Activated CD8-positive, alpha-beta memory T cell treated with anti-CD3 and anti-CD28 coated beads, Interleukin-2, amount 50 U/mL, for 48 hours (primary cell): ENCODE data around the gene GHR.

ENCODE experiments used
- DNase-seq: peaks from one replicate; pipeline ENCODE4 v3.0.0-alpha.2; 2020

GHR gene

DNA sequence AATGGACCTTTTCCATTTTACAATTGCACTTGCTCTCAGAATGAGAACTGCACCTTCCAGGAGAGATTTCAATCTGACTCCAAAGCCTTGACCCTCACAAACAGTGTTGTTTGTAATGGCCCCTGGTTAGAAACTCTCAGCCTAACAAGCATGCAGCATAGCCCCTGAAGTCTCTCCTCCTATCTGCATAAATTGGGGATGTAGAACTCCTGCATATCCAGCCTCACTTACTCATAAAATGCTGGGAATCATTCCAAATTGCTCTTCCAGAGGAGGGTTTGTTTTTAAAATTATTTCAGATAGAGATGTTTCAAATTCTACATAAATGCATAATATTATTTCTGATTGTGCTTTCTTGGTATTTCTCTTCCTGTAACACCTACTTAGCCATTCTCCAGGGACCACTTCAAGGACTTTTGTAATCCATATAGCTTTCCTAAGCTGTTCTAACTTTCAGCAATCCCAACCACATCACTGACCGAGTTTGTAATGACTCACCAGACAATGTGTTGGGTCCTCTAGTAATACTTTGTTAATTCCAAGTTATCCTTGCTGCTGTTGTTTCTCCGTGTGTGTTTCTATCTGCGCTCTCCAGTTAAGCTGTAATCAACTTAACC lies 189.6 kb downstream of the GHR start:
- no peak for DNase-seq

- DNase-seq, result no peak
Measured at GRCh38 chr5:42614509-42614908, 191.3 kb downstream of the GHR start.

DNA sequence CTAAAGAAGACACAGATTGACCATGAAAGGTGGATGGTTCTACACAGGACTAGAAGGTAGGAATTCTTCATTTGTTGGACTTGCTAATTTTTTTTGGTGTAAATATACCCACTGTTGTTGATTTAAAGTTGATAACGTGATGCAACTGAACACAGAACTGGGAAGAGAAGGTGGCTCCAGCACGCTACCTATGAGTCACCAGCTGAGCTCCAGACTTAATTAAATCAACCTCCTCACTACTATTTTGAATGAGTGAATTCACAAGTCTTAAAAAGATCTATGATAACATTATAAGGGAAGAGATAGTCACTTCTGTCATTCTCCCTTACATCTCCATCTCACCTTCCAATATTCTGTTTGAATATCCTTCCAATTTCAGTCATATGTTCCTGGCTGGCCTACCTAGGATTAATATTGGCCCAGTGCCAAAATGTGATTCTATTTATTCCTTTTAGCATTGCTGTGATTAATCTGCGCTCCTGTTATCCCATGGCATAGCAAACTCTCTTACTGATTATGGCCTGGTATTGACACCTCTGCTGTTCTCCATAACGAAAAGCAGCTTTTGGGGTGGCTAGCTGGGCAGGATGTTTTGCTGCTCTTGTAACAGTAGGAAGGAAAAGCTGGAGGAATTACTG lies 197.5 kb downstream of the GHR start:
- DNase-seq, result no peak

- DNase-seq, result no peak
Measured at GRCh38 chr5:42621242-42621641, 198.0 kb downstream of the GHR start.

GRCh38 chr5:42621662-42622061 lies 198.4 kb downstream of the GHR start:
- DNase-seq, result no peak

DNA sequence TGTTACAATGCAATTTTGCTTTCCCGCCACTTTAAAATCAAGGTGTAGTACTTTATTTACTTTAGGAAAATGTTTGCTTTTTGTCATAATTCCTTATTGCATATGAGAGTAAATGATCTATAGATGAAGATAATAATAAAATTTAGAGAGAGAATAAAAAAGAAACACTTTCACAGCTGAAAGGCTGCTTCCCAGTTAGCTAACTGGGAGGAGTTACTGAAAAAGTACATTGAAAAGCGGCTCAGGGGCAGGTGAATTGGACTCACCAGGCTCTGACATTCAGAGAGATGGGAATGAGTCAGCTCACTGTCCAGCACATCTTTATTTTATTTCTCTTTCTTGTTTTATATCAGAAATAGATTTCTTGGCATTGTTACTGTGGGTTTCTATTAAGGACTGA lies 201.7 kb downstream of the GHR start:
- DNase-seq, result no peak

DNA sequence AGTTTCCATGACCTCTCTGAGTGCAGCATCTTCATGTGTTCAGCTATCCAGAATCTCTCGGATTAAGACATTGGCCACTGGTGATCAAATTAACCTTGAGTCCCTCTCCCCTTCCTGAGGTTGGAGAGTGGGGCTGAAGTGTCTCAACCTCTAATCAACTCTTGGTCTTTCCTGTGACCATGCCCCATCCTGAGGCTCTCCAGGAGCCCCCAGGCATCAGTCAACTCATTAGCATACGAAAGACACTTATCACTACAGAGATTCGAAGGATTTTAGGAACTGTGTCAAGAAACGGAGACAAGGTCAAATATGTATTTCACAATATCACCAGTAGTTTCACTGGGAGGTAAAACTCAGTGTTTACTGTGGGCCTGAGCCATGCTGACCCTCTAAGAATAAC lies 203.2 kb downstream of the GHR start:
- no peak for DNase-seq

GRCh38 chr5:42628821-42629220 lies 205.6 kb downstream of the GHR start:
- DNase-seq, result no peak

DNA sequence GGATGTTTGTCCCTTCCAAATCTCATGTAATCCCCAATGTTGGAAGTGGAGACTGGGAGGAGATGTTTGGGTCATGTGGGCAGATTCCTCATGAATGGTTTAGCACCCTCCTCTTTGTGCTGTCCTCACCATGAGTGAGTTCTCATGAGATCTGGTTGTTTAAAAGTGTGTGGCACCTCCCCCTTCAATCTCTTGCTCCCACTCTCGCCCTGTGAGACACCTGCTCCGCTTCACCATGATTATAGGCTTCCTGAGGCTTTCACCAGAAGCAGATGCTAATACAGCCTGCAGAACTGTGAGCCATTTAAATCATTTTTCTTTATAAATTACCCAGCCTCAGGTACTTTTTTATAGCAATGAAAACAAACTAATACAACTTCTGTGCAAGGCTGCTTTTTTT lies 206.0 kb downstream of the GHR start:
- no peak for DNase-seq

DNA sequence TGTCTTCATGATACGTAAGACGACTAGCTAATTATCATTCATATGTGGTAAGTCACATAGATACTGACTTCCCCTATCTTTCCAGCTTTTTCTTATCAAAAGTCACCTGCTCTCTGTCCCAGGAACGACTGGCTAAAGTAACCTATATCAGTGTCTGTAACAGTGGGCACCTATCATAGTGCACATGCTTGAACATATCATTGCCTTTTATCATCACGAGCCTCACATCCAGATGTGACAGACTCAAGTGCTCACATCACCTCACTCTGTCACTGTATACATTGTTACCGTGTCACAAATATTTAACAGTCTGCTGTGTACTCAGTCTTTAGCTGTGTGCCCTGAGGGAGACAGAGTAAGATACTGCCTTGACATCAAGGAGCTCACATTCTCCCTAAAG lies 208.0 kb downstream of the GHR start:
- no peak for DNase-seq

GRCh38 chr5:42632354-42632900 lies 209.2 kb downstream of the GHR start:
- DNase-seq, result no peak

GRCh38 chr5:42634575-42634974 lies 211.3 kb downstream of the GHR start:
- DNase-seq, result no peak

- no peak for DNase-seq
Measured at GRCh38 chr5:42636425-42636824, 213.2 kb downstream of the GHR start.

GRCh38 chr5:42636946-42637345 lies 213.7 kb downstream of the GHR start:
- DNase-seq, result no peak

DNA sequence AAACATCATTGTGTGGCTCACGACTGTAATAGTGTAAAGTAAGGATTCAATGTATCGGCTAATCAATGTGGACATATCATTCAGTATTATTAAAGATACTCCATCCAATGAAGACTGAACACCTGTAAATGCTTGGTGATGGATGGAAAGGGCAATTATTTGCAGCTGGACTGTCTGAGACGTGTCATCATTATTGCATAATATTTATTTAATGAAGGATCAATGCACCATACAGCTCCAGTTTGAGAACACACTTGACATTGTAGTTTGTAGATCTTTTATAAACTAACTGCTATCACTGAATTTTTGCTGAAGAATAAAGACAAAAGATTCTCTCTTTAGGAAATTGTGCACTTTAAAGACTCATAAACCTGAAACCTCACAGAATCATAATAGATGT lies 215.7 kb downstream of the GHR start:
- no peak for DNase-seq

DNA sequence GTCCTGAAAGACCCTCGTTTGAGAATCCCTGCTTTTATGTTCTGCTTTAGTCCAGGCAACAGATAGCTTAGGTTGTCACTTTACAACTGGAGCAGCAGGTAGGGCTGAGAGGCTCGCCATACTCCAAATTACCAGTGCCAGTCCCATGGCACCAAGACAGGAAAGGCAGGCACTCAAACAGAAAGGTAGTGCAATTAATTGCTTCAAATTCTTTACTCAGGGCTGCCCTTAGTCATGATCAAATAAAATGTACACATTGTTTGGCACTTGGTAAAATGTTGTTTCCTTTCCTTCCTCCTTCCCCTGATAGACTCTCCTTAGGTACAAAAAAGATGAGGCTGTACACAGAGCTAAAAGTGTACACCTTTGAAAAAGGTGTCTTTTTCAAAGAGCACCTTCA lies 217.6 kb downstream of the GHR start:
- DNase-seq, result no peak

DNA sequence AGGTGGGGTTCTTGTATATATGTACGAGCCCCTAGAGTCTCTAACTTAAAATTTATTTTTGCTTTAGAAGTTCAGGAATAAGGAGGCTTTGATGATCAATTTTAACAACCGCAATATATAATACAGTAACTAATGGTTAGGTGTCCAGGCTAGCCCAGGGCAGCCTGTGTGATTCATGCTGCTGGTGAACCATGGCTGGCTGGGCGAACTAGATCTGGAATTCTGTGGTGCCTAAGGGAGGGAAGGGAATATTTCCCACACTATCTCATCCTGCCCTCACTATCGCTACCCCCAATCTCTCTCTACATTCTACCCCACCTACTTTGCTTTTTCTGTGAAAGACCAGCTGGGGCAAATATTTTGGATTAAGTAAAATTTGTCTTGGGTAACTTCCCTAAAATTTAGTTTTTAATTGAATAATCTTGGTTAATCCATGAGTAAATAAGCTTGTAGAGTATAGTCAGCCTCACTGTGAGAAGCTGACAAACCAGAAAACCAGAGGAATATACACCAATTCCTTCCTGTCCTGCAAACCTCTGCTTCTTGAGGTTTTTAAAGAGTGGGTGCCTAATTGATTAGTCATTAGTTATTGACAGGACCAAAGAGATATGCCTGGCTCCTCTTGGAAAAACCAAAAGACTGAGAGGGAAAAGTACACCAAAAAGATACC lies 218.2 kb downstream of the GHR start:
- DNase-seq, result no peak

DNA sequence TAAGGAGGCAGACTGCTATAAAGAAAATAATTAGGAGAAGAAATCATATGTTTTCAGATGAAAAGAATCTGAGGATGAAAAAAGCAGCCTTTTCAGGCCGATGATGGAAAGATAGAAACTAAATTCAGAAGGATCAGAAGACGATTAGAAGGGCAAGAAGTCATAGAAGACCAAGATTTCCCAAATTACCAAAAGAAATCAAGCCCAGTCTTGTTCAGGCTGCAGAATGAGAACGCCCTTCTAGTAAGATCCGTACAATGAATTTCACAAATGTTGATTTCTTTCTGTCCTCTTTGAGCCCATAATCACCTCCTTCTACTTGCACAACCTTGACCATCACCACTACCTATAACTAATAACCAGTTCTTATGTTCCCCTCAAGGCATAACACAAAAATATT lies 218.8 kb downstream of the GHR start:
- DNase-seq, result no peak

DNA sequence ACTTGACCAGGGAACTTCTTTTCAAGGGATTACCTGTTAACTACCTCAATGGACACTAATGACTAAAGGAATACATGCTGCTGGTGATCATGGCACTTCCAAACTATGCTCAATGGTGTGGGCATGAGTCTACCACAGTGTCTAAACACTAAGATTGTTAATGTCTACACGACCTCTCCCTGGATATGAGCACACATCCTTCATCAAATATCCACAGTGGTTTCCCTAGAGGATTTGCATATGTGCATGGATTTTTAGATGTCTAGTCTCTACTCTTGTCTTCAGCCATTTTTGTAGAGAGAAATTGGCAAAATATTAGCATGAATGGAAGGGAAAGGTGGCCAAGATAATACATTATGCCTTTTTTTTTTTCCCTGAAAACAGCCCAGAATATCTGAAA lies 220.1 kb downstream of the GHR start:
- no peak for DNase-seq

DNA sequence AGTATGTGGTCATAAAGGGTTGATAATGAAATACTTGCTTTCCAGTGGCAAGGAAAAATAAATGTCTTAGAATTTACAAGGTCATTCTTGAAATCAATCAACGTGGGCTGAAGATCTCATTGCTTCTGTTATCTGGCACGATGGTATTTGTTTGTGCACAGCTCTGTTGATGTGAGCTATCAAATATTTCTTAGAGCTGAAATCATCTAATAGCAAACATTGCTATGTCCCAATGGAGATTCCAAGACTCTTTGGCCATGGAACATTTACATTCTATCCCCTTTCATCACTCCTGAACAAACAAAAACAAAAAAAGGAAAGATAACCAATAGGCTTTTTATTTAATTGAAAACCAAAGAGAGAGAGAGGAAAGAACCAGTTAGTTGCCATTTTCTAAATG lies 221.9 kb downstream of the GHR start:
- no peak for DNase-seq

DNA sequence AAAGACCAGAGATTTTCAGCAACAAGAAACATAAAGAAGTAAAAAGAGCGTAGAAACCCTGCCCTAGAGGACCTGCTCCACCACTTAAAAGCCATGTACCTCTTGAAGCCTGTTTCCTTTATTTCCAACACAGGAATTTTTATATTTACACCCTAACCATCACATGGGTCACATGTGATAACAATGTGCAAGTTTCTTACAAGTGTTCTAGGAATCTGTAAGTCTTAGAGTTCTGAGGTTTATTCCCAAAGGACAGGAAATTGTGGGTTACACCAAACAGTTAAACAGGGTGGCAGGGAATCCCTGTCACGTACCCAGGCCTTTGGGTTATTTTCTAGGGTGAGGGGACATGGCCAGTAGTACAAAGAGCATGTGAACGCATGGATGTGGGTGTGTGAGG lies 224.8 kb downstream of the GHR start:
- no peak for DNase-seq

DNA sequence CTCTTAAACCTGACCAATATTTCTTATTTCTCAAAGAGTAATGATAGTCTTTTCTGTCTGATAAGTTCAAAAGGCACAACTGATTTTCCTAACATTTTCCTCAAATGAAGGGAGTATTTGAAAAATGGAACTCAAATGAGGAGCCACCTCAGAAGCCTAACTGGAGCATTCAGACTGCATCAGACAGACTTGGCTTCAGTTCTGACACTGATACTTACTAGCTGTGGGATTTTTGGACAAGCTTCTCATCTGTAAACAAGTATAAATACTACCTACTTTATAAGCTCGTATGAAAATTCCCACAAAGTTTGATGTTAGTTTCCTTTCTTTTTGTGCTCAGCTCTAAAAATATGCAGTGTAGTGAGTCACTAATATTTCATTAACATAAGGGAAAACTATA lies 225.7 kb downstream of the GHR start:
- DNase-seq, result no peak

DNA sequence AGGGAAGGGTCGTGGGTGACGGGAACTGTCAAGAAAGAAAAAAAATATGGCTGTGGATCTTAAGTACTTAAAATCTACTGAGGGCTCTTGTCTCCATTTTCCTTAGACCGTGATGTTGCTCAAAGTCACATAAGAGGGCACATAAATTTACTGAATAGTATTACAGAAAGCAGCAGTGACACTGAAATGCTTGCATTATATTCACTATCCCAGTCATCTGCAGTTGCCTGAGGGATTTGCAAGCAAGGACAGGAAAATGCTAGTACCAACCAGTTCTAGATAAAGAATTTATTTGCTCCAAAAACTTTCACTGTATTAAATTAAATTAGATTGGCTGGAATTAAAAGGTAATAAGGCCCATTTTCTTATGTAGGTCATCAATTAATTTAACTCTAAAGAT lies 226.8 kb downstream of the GHR start:
- no peak for DNase-seq

DNA sequence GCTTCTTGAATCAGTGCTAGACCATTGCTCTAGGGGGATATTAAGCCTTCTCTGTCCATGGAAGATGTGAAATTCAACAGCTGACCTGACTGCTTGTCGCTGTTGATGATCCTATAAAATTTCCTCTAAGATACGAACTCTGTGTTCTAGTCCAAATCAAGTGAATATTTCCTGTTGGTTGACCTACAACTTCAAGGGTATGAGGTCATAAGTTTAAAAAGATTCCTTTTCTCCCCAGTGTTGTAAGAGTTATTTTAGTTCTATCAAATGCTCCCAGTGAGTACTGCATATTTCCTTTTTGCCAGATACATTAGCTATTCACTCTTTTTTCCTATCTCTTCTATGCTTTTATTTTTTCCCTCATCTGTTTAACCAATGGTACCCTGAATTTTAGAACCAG lies 230.5 kb downstream of the GHR start:
- DNase-seq, result no peak

- no peak for DNase-seq
Measured at GRCh38 chr5:42654645-42655044, 231.4 kb downstream of the GHR start.
